Head of caudate nucleus (tissue), 42 donors: ENCODE results near the gene DNM3.
"Not testable (repeated sequence)": the region's sequence is repeated elsewhere in the genome, so short reads cannot be mapped to it uniquely, and the experiment has no call there.

Experiments
- DNase-seq, 42 donors: peaks; one replicate each; pipeline versions ENCODE4 v3.0.0 to v3.0.0-alpha.2; 2020 to 2021; ENCODE audit warnings: mixed read lengths in 7 of 42
- intact Hi-C: fragments of 100-400 bp; cut with DNase I; formaldehyde crosslinking; loops from one replicate; pipeline ENCODE4 v1.15.0; 2022

DNM3 gene

DNA sequence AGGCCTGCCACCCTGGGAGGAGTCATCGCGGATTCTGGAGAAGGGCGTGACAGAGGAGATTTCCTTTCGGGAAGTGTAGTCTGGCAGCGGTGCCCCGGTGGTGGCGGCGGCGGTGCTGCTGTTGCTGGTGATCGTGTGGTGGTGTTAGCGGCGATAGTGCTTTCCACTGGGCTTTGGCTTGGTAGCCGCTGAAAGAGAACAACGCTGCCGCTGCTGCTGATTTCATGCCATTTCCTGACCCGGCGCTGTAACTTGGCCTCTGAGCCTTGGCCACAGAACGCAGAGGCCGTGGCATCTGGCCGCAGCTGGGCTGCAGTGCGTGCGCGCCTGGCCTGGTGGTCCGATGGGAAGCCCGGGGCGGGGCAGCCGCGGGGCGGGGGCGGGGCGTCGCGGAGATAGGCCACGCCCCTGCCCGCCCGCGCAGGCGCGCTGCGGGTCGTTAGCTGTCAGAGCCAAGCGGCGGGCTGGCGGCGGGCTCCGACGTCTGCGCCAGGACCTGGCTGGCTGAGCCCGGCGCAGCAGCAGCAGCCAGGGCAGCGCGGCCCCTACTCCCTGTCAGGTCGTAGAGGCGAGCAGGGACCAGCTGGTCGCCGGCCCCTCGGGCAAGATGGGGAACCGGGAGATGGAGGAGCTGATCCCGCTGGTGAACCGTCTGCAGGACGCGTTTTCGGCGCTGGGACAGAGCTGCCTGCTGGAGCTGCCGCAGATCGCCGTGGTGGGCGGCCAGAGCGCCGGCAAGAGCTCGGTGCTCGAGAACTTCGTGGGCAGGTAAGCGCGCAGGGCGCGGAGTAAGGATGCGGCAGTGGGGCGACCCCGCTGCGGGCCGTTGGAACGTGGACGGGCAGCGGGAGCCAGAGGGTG, at the start of gene DNM3:
Gene DNM3 (plus strand): TSS at position 449 of the 861 bp plus-strand sequence. CDS start 159 bp downstream, at position 608.
- intact Hi-C loops: loop anchor here (5.0 kb wide), 3 partner anchors 56 to 141 kb away; no protein-coding TSS in a partner anchor
- peak; percentile 81 to 97 (median 94) for DNase-seq

DNA sequence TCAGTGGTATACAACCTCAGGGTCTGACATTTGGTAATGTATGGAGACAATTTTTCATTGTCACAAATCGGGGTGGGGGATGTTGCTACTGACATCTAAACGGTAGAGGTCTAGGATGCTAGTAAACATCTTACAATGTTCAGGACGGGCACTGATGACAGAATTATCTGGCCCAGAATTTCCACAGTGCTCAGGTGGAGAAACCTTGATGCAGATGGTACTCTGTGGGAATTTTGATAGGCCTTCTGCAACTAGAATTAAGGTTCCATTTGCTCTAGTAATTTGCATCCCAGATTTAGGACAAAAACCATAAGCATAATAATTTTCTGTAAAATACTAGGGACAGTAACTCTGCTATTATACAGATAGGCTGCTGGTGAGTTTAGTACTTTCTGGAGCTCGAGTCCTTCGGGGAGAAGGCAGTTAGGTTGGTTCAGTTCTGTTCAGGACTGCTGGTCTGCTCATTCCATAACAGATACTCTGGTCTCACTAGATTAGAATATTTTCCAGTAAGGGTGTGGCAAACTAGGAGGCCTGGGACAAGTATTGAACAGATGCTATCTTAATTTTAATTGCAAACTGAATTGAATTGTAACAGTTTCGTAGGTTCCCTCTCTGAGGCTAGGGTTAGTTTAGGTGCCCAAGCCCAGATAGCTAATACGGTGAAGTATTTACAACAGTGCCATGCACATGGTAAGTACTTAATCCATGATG, 48.5 kb upstream of the DNM3 start:
- intact Hi-C loops: no loop called here
- DNase-seq: no peak

GRCh38 chr1:171793636-171794035, 47.7 kb upstream of the DNM3 start:
- no peak for DNase-seq
- intact Hi-C loops: no loop called here

- intact Hi-C loops: no loop called here
- DNase-seq: no peak
Measured at GRCh38 chr1:171794085-171794484, 47.2 kb upstream of the DNM3 start.

GRCh38 chr1:171796592-171796991, 44.7 kb upstream of the DNM3 start:
- DNase-seq: no peak
- intact Hi-C loops: no loop called here

DNA sequence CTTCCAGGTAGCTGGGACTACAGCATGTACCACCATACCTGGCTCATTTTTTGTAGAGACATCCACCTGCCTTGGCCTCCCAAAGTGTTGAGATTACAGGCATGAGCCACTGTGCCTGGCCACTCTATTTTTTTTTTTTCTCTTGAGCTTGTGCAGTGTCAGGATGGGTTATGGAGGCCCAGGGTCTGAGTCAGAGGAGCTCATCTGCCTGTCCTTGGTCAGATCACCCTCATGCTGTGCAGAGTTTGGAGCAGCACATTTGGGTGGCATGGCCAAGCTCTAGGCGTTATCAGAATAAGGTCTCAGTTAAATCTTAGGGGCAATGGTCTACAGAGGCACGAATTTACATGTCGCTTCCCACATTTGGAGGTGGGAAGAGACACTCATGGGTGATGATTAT, 43.0 kb upstream of the DNM3 start:
- DNase-seq: no peak
- intact Hi-C loops: no loop called here

DNA sequence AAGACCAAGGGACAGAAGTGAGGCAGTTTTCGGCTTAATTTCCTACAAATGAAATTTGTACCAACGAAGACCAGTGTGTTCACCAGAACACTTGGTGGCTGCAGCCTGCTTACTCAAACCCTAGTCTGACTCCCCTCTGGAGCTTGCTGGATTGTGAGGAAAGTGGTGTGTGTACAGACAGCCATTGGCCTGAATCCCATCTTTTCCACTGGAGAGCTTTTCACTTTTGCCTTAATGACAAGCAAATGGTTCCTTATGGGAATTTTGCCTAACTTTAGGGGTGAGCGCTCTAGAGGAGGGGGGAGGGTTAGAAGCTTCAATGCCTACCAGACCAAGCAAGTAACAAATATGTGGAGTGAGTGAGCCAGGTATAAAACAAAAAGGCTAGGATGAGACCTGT, 42.5 kb upstream of the DNM3 start:
- no peak for DNase-seq
- intact Hi-C loops: no loop called here

GRCh38 chr1:171799166-171799565, 42.1 kb upstream of the DNM3 start:
- no peak for DNase-seq
- intact Hi-C loops: no loop called here

DNA sequence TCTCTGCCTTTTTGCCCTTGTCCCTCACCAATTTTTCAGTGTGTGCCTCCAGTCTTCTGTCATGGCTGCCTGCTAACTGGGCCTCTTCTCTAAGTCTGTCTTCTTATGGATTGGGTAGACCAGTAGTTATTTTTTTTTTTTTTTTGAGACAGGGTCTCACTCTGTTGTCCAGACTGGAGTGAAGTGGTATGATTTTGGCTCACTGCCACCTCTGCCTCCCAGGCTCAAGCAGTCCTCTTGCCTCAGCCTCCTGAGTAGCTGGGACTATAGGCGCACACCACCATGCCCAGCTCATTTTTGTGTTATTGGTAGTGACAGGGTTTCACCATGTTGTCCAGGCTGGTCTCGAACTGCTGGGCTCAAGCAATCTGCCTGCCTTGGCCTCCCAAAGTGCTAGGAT, 41.6 kb upstream of the DNM3 start:
- not testable (repeated sequence) for DNase-seq
- intact Hi-C loops: loop anchor here (2.0 kb wide), 1 partner anchor 185 kb away; no protein-coding TSS in a partner anchor

- DNase-seq: no peak
Measured at GRCh38 chr1:171800342-171800741, 41.0 kb upstream of the DNM3 start.

GRCh38 chr1:171800851-171801250, 40.4 kb upstream of the DNM3 start:
- intact Hi-C loops: loop anchor here (2.0 kb wide), 1 partner anchor 184 kb away; no protein-coding TSS in a partner anchor
- DNase-seq: no peak

More at GRCh38 chr1:171800342-171800741, 41.0 kb upstream of the DNM3 start:
- intact Hi-C loops: loop anchor here (2.0 kb wide), 1 partner anchor 184 kb away; no protein-coding TSS in a partner anchor

- intact Hi-C loops: loop anchor here (2.0 kb wide), 1 partner anchor 183 kb away; no protein-coding TSS in a partner anchor
- DNase-seq: peak in 24 of 42 donors; percentile 11 to 77 (median 48)
Measured at GRCh38 chr1:171801487-171801891, 39.8 kb upstream of the DNM3 start.

DNA sequence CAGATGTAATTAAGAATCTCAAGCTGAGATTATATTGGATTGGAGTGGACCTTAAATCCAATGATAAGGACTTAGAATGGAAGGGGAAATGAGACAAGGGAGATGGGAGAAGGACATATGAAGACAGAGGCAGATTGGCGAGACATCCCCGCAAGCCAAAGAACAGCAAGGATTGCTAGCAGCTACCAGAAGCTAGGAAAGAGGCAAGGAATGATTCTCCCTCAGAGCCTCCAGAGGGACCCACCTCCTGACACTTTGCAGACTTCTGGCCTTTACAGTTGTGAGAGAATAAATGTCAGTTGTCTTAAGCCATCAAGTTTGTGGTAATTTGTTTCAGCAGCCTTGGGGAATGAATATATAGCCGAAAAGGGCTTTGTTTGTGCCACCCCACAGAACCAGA, 39.1 kb upstream of the DNM3 start:
- peak in 20 of 42 donors; percentile 7 to 68 (median 38) for DNase-seq

DNA sequence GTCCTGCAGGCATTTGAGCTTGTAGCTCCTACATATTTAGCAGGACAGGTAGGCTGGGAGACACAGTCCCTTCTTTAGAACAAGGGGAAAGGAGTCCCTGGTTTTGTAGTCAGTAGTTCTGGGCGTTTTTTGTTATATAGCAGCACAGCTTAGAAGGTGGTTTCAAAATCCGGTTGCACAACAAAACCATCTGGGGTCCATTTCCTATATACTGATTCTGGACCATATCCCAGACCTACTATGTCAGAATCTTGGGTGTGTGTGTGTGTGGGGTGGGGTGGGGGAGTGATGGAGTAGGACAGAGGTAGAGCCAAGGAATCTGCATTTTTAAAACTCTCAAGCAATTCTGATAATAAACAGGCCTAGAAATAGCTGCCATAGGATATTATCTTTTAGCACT, 38.3 kb upstream of the DNM3 start:
- no peak for DNase-seq
- intact Hi-C loops: no loop called here

More for the DNA sequence above, 39.1 kb upstream of the DNM3 start:
- intact Hi-C loops: no loop called here

DNA sequence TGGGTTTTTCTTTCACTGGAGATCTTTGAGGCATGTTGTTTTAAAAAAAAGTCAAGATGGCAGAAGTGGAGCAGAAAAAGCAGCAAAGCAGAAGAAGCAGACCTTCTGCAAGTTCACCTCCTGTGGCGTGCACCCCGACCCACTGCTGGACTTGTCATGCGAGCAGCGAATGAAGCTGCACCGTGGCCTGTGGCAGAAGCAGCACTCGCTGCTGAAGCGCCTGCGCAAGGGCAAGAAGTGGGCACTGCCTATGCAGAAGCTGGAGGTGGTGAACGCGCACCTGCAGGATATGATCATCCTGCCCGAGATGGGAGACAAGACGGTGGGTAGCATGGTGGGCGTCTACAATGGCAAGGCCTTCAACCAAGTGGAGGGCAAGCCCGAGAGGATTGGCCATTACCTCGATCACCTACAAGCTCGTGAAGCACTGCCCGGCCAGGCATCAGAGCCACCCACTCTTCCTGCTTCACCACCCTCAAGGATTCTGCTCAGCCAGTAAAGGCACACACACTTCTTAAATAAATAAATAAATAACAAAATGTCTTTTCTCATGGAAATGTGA, 37.8 kb upstream of the DNM3 start:
- peak in 2 of 42 donors; percentile 13 to 37 for DNase-seq
- intact Hi-C loops: no loop called here

- intact Hi-C loops: no loop called here
- DNase-seq: peak in 7 of 42 donors; percentile 16 to 61 (median 31)
Measured at GRCh38 chr1:171805395-171806115, 35.7 kb upstream of the DNM3 start.

DNA sequence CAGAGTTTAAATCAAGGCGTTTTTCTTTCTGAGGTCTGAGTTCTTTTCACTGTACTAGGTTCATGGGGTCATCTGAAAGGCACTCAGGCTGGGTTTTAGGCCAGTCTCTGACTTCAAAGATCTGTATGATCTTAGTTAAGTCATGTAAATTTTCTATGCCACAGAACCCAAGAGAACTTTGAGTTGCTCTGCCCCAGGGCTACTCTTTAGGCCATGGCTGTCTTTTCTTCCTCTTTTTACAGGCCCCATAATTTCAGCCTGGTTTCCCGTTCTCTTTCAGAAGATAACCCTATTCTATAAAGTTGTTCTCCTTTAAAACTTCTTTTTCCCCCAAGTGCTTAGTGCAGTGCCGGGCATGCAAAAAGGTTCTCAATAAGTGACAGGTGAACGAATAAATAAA, 33.7 kb upstream of the DNM3 start:
- no peak for DNase-seq

DNA sequence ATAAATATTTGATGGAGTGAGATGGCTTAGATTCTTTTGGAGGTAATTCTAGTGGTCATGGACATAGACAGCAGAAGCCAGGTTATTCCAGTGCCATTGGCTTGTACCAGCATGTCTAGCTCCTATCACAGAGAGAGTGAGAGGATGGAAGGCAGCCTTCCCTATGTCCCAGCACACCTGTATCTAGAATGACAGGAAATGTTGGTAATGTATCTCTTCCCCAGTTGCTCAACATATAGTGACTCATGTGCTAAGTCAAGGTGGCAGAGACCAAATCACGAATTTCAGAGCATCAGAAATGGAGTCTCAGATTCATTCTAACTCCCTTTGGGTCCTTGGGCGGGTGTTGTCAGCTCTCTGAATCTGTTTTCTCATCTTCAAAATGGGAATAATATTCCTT, 31.5 kb upstream of the DNM3 start:
- intact Hi-C loops: no loop called here
- no peak for DNase-seq

More for the DNA sequence above, 33.7 kb upstream of the DNM3 start:
- intact Hi-C loops: no loop called here

DNA sequence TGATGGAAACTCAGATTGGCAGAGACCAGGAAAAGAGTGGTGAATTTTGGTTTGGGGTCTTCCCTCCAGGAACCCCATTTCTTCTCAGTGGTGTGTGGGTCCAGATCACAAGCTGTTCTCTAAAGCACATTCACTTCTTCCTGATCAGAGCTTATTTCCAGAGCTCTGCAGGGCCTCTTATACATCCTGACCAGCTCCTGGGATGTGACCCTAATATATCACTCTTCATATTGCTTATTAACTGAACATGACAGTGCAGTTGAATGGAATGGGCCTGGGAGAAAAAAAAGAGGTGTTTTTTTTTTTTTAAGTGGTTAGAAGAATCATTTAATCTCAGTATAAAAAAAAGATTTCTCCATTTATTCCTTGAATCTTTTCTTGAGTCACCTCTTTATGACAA, 29.6 kb upstream of the DNM3 start:
- no peak for DNase-seq
- intact Hi-C loops: no loop called here
